Progenitor cell of endocrine pancreas (in vitro differentiated cells): ENCODE measurements around the gene NKX2-2. TPM values are rescaled to one million over a fixed set of nuclear protein-coding genes. Genes with fewer than 3 reads are reported as not detected.
A peak's percentile ranks its signal among the peaks of the same experiment; 100 is the strongest.

Source experiments
- DNase-seq: peaks from one replicate; pipeline ENCODE4 v3.0.0; 2021; ENCODE audit warnings: low spot score; ENCODE audit not compliant: unreplicated experiment
- H3K27ac Mint-ChIP-seq: 2 replicates; pipeline ENCODE4 v1.8.0; 2021; ENCODE audit warnings: mild to moderate bottlenecking, moderate library complexity, mixed read lengths
- H3K27me3 Mint-ChIP-seq: 2 replicates; pipeline ENCODE4 v1.8.0; 2021; ENCODE audit warnings: mixed read lengths
- H3K36me3 Mint-ChIP-seq: 2 replicates; pipeline ENCODE4 v1.8.0; 2022; ENCODE audit warnings: mixed read lengths; ENCODE audit not compliant: insufficient read depth
- H3K4me1 Mint-ChIP-seq: 2 replicates; pipeline ENCODE4 v1.8.0; 2021; ENCODE audit warnings: low read depth, mixed read lengths
- H3K4me3 Mint-ChIP-seq: 2 replicates; pipeline ENCODE4 v1.8.0; 2021; ENCODE audit warnings: low read depth, mild to moderate bottlenecking, moderate library complexity, mixed read lengths
- H3K9me3 Mint-ChIP-seq: 2 replicates; pipeline ENCODE4 v1.8.0; 2021; ENCODE audit warnings: low read depth, mixed read lengths
- total RNA-seq: library from RNA; stranded (reverse); gene quantifications from 2 replicates; pipeline ENCODE4 v1.2.1, GENCODE V29; 2021
- TF ChIP-seq, protein P1 (sequence below): fragments of 200-600 bp; sonication (generic); IDR thresholded peaks from one replicate; pipeline ENCODE4 v1.5.0; 2021; ENCODE audit warnings: antibody characterized with exemption, mild to moderate bottlenecking; ENCODE audit not compliant: unreplicated experiment

The NKX2-2 gene
- total RNA-seq, 1 donor from 2014 or later = 15.5 TPM

DNA sequence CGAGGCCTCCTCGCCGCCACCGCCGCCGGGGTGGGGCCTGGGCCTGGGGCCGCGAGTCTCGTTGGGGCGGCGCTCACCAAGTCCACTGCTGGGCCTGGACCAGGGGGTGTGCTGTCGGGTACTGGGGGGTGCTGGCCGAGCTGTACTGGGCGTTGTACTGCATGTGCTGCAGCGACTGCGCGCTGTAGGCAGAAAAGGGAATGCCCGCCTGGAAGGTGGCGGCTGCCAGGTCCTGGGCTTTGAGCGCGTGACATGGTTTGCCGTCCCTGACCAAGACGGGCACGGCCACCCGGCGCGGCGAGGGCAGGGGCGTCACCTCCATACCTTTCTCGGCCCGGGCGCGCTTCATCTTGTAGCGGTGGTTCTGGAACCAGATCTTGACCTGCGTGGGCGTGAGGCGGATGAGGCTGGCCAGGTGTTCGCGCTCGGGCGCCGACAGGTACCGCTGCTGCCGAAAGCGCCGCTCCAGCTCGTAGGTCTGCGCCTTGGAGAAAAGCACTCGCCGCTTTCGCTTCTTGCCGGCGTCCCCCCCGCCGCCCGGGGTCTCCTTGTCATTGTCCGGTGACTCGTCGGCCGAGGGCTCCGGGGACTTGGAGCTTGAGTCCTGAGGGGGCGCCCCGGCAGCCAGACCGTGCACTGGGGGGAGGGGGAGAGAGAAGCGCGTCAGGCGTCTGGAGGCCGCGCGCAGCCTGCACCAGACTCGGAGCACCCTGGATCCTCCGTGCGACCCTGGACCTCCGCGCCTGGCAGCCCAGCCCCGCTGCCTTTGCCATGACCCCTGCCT lies 1.8 kb downstream of the NKX2-2 start:
- Mint-ChIP-seq H3K36me3 (no peaks in the 10 kb centered on the region), H3K27me3 (peaks cover 87% of the 10 kb centered on the region), H3K27ac (peak overlapping the region; percentile 69), H3K4me3 (peak overlapping the region; percentile 54), H3K9me3 (no peaks in the 10 kb centered on the region), H3K4me1 (peaks cover 15% of the 10 kb centered on the region)
- TF ChIP-seq, protein P1, sequence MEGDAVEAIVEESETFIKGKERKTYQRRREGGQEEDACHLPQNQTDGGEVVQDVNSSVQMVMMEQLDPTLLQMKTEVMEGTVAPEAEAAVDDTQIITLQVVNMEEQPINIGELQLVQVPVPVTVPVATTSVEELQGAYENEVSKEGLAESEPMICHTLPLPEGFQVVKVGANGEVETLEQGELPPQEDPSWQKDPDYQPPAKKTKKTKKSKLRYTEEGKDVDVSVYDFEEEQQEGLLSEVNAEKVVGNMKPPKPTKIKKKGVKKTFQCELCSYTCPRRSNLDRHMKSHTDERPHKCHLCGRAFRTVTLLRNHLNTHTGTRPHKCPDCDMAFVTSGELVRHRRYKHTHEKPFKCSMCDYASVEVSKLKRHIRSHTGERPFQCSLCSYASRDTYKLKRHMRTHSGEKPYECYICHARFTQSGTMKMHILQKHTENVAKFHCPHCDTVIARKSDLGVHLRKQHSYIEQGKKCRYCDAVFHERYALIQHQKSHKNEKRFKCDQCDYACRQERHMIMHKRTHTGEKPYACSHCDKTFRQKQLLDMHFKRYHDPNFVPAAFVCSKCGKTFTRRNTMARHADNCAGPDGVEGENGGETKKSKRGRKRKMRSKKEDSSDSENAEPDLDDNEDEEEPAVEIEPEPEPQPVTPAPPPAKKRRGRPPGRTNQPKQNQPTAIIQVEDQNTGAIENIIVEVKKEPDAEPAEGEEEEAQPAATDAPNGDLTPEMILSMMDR = no peak
- DNase-seq = peak; percentile 17

DNA sequence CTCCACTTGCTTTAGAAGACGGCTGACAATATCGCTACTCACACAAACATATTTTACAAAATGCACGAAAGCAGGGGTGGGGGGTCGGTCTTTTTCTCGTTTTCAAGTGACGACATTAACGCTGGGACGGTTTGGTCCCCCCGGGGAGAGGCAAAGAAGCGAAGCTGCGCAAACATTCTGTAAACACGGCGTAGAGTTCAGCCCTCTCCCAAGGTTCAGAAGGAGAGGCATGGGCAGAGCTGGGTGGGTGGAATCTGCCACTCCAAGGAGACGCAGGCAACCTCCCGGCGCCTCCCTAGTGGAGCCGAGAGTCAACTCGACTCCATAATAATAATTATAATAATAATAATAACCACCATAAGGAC lies 2.4 kb downstream of the NKX2-2 start:
- no peaks in the 10 kb centered on the region for H3K36me3 Mint-ChIP-seq
- DNase-seq = no peak
- peak overlapping the region; percentile 69 for H3K27ac Mint-ChIP-seq
- no peaks in the 10 kb centered on the region for H3K9me3 Mint-ChIP-seq
- TF ChIP-seq, protein P1 = no peak
- H3K4me3 Mint-ChIP-seq = peak overlapping the region; percentile 35
- H3K4me1 Mint-ChIP-seq = peaks cover 16% of the 10 kb centered on the region
- H3K27me3 Mint-ChIP-seq = peaks cover 87% of the 10 kb centered on the region

DNA sequence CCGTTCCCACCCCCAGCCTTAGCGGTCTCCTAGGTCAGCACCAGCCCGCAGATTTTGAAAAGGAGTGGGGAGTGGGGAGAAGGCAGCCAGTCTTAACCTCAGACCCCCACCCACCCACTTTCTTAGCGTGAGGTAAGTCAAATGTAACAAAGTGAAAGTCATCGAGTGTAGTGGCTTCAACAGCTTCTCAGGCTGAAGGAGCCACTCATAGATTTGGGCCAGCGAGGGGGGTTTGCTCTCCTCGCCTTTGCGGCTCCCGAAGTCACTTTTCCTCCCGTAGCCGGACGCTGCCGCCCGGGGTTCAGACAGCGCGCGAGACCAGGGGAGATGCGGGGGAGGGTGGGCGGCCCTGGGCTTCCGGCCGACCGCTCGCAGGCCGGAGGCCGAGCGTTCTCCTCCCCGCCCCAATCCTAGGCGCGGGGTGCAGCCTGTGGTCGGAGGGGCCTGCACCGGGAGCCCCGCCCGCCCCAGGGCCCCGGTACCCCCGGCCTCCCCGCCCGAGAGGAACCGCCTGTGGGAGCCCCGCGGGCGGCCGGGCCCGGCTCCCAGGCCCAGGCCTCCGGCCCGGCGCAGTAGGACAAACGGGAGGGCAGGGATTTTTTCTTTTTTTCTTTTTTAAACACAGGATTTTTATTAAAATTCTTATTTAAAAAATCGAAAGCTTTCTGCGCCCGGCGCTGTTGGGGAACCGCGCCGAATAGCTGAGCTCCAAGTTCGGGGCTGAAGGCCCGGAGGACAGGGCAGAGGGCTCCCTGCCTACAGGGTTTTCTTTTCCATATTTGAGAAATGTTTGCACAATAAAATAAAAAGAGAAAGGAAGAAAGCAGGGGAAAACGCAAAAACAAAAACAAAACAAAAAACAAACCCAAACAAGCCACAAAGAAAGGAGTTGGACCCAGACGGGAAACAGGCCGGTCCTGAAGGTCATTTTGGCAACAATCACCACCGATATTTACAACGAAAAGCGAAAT lies 3.2 kb downstream of the NKX2-2 start:
- peak overlapping the region; percentile 43 for H3K4me3 Mint-ChIP-seq
- peaks cover 81% of the 10 kb centered on the region for H3K27me3 Mint-ChIP-seq
- no peak for DNase-seq
- H3K9me3 Mint-ChIP-seq = no peaks in the 10 kb centered on the region
- TF ChIP-seq, protein P1 = no peak
- H3K4me1 Mint-ChIP-seq = peaks cover 11% of the 10 kb centered on the region
- H3K36me3 Mint-ChIP-seq = no peaks in the 10 kb centered on the region
- H3K27ac Mint-ChIP-seq = no peak overlapping the region

DNA sequence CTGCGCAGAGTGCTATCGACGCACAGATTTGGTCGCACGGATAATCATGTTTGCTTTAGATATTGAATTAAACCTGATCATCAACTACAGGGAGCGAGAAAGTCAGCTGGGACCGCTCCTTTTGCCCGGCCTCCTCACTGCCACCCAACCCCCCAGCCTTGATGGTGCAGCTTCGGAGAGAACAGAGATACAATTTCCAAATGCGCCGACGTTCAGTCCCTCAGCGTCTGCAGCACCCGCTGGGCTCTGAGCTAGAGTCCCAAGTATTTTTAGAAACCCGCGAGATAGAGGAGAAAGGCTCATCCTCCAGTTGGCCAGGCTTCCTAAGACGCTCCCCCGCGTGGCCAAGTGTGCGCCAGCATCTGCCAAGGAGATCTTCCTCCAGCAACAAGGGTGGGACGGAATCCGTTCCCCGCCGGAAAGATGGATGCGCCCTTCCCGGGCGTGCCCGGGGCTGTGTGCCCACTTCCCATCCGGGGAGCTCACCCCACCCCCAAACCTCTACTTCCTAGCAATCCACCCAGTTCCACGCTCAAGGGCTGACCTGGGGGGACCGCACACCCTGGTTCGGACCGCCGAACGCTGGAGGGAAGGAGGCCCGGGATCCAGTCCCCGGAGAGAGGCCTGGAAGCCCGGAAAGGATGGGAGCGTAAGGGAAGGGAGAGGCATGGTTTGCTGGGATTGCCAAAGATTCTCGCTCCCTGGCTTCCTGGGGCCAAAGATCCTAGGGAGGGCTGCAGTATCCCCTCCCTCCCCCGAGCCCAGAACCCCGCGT lies 4.1 kb downstream of the NKX2-2 start:
- Mint-ChIP-seq H3K36me3 (no peaks in the 10 kb centered on the region), H3K4me3 (peak overlapping the region; percentile 35), H3K27ac (peak overlapping the region; percentile 77), H3K4me1 (peaks cover 10% of the 10 kb centered on the region), H3K9me3 (no peaks in the 10 kb centered on the region), H3K27me3 (peaks cover 82% of the 10 kb centered on the region)
- TF ChIP-seq, protein P1 = no peak
- no peak for DNase-seq
